GM18861 (cell line): Measurements from ENCODE around the gene CLEC1A.
"Not testable (repeated sequence)": the region's sequence is repeated elsewhere in the genome, so short reads cannot be mapped to it uniquely, and the experiment has no call there.

Source experiments
- ATAC-seq: cut with Tn5 transposase; IDR thresholded peaks from one replicate; pipeline ENCODE4 v1.9.1; 2021; ENCODE audit not compliant: unreplicated experiment

Gene CLEC1A

DNA sequence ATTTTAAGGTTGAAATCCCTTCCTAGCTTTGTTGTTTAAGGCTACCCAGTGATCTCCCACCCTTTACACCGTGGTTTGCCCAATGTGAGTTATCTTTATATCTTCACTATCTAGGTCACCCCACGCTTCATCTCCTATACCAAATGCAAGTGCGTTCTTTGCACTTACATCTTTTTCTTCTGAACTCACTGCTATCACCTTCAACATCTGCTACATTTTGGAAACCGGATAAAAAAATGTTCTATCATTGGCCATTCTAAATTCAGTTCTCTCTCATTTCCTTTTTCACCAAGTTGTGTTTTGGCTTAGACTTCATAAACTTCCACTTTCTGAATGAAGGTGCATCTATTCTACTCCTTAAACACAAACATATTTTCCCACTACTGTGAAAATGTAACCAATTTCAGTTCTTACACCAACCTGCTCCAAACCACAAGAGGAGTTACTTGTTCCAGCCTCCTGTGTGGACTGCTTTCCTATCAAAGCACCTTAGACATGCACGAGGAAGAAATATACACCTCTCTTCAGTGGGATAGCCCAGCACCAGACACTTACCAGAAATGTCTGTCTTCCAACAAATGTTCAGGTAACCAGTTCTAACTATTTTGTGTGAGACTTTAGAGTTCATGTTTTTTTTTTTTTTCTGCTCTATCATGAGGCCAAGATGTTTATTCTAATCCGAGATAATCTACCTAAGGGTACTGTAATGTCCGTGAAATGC, 46.4 kb downstream of the CLEC1A start:
- no peak for ATAC-seq

DNA sequence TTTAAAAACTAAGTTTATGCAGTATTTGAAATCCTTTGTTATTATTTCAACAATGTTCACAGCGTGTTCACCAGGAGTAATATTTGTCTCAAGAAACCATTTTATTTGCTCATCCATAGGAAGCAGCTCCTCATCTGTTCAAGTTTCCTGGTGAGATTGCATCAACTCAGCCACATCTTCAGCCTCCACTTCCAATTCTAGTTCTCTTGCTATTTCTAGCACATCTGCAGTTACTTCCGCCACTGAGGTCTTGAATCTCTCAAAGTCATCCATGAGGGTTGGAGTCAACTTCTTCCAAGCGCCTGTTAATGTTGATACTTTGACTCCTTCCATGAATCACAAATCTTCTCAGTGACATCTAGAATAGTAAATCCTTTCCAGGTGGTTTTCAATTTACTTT, 50.3 kb downstream of the CLEC1A start:
- no peak for ATAC-seq

DNA sequence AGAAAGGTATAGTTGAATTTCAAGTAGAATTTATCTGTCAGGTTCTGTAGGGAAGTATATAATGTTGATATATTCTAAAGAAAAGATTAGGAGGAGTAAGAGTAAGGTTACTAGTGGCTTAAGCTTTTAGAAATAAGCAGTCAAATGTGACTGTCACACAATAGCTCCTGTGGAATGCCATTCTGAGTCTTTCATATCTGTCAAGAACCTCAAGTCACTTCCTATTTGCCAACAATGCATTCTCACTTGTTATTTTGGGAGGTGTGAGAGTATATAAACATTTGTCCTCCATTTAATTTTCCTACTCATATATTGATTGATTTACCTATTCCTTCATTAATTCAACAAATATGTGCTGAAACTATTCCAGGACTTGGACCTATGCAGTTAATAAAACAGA, 56.6 kb downstream of the CLEC1A start:
- ATAC-seq: no peak

DNA sequence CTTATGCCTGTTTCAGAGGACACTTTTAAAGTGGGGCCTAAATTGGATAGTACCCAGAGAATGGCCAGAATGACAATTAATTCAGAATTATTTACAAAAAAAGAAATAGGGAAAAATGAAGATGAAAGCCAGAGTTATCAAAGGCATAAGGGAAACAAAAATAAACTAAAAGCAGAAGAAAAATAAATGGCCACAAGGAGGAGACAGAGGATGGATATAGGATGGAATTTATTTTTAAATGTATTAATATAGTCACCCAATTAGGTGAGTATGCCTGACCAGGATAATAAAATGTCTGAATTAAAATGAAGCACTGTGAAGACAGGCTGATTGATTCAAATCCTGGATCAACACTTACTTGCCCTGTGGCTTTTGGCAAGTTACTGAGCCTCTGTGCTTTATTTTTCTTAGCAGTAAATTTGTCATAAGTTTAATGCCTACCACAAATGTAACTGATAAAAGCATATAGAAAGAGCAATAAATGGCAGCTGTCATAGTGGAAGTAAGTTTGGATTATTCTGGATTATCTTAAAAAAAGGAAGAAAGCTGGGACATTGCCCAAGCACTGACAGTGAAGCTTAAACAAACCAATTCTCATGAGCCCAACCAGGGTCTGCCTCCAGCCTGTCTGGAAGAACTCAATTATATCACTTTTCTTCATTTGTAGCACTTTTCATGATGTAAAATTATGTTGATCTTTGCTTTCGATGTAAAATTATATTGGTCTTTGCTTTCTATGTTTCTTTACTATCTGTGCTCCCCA, 64.8 kb downstream of the CLEC1A start:
- ATAC-seq: no peak

DNA sequence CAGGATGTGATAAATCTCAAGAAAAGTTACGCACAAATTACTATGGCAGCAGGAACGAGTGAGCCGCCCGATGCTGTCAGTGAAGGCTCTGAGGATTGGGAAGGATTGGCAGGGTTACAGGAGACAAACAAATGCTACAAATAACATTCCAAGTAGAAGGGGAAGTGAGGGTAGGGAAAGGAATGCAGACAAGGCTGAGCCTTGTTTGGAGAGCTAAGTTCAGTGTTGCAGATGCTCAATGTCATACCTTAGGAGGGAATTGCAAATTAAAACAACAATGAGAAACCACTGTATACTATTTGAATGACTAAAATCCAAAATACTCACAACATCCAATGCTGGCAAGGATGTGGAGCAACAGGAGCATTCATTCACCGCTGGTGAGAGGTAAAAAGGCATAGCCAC, 67.0 kb downstream of the CLEC1A start:
- ATAC-seq: no peak

DNA sequence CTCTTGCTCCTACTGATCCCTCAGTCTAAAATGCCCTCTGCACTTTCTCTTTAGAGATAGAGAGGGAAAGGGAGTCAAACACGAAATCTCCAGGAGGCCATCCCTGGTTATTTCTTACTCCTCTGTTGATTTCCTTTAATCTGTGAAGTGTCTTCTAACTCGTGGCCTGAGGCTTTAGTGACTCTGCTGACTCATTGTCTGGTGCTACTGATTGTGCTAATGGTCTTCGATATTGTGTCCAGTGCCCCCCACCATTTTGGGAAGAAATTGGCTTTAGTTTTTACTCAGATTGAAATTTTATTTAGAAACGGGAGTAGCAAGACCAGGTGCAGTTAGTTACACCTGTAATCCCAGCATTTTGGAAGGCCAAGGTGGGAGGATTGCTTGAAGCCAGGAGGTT, 67.5 kb downstream of the CLEC1A start:
- no peak for ATAC-seq

DNA sequence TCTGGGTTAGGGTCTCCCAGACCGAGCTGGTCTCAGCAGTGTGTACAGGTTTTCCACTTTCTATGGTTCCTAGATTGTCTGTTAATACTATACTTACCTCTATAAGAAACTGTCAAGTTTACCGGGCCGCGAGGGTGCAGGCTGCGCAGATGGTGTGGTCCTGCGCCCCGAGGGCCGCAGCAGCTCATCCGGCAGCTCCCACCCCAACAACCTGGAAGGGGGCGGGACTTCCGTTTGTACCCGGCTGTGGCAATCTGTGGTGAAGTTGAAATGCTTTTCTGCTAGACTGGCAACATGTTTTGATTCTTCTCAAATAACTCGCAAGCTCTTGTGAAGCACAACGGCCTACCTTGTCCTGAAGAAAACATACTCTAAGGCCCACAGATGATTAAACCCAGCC, 68.3 kb downstream of the CLEC1A start, which contains the start of gene CLEC9A:
TSS of gene CLEC9A (plus strand) at position 237 of the 400 bp plus-strand sequence. CDS start 22,006 bp downstream, outside the sequence.
- ATAC-seq: no peak

DNA sequence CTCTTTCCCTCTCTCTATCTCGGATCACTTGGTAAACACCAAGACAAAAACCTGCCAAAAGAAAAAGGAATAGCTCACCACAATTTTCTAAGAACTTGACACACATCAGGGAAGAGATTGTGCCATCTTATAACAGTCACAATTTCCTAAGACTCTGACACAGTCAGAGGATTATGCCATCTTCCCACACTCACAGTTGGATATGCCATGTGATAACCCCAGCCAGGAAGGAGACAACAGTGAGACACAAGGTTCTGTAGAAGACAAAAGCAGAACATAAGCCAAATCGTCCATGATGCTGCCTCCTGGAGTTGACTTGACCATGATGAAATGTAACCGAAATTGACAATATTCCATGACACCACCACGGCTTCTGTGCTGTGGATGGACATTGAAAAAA, 71.1 kb downstream of the CLEC1A start:
- no peak for ATAC-seq

DNA sequence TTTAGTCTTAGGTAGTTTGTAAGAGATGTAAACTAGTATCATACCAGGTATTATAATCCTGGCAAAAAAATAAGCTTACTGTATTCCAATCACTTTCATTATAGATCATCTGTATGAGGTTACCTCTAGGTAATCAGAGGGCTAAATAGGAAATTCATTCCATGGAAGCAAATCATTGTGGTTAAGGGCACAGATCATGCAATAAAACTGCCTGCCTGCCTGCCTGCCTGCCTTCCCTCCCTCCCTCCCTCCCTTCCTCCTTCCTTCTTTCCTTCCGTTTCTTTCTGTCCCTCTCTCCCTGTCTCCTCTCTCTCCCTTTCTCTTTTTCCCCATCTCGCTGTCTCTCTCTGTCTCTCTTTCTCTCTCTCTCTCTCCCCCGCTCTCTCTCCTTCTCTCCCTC, 71.5 kb downstream of the CLEC1A start:
- ATAC-seq: no peak

DNA sequence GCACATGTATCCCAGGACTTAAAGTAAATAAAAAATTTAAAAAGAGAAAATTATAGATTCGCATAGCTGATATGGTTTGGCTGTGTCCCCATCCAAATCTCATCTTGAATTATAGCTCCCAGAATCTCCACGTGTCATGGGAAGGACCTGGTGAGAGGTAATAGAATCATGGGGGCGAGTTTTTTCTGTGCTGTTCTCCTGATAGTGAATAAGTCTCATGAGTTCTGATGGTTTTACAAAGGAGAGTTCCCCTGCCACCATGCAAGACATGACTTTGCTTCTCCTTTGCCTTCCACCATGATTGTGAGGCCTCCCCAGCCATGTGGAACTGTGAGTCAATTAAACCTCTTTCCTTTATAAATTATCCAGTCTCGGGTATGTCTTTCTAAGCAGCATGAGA, 72.1 kb downstream of the CLEC1A start:
- ATAC-seq: not testable (repeated sequence)

DNA sequence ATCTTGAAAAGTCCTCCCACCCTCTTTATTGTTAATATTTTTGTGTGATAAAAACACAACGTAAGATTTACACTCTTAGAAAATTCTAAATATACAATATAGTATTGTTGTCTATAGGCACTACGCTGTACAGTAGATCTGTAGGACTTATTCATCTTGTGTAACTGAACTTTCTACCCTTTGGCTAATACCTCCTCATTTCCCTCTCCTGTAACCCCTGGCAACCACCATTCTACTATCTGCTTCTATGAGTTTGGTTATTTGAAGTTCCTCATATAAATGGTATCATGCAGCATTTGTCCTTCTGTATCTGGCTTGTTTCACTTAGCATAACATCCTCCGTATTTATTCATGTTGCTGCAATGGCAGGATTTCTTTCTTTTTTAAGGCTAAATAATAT, 73.5 kb downstream of the CLEC1A start:
- ATAC-seq: no peak

DNA sequence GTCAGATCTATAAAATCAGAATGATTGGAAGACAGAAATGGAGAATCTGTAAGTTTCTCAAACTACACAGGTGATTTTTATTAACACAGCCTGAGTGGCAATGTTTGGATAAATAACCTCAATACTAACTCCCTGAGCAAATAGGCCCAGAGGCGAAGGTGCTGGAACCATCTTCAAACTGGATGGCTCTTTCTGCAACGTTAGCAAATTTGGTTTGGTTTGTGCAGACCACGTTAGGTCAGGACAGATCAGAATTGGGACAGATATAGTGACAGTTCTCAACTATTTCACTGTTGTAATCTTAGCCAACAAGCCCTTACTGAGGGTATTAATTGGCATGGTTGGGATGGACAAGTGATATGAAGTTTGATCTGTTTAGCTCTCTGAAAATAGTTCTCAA, 77.4 kb downstream of the CLEC1A start:
- ATAC-seq: no peak
